ENCODE measurements around the gene MYO18B. TPM values are rescaled to one million over a fixed set of nuclear protein-coding genes. Genes with fewer than 3 reads are reported as not detected.

The MYO18B gene
- total and polyA plus RNA-seq, 2 of the 4 experiments (the other 2 are of a cell fraction), result under 0.01 TPM; not detected in 1

GRCh38 chr22:25735650-25736049 is 6.3 kb upstream of the MYO18B start:
- Histone ChIP-seq H3K4ac (ENCODE audit: low read depth, low read length) (no peak overlapping the region), H3K4me1 (ENCODE audit: control insufficient read depth, insufficient read depth, low read length) (no peaks in the 10 kb centered on the region), H3K18ac (ENCODE audit: low read depth, low read length) (no peak overlapping the region), H3K4me2 (ENCODE audit: low read depth, low read length) (no peak overlapping the region), H3K9me1 (ENCODE audit: insufficient read depth, low read length) (no peaks in the 10 kb centered on the region), H2AK9ac (replicated peaks; ENCODE audit: low read depth, low read length, poor library complexity) (no peak overlapping the region), H4K5ac (ENCODE audit: low read depth, low read length) (no peak overlapping the region), H3K79me1 (ENCODE audit: low read depth in 1 of 2, low read length in 2 of 2) (no peaks in the 10 kb centered on the region), H4K91ac (ENCODE audit: insufficient read depth, low read depth, low read length) (no peak overlapping the region), H3K4me3 (ENCODE audit: insufficient read depth, low read depth, low read length) (no peak overlapping the region), H2BK15ac (ENCODE audit: low read depth, low read length) (no peak overlapping the region), H3K23ac (ENCODE audit: low read depth, low read length) (no peak overlapping the region), H3K9ac (ENCODE audit: low read depth, low read length) (no peak overlapping the region), H2AK5ac (ENCODE audit: low read depth, low read length) (no peak overlapping the region), H2BK120ac (ENCODE audit: low read depth, low read length) (no peak overlapping the region), H3K56ac (ENCODE audit: extremely low read depth, insufficient read depth, low read length) (no peak overlapping the region), H3K27ac (ENCODE audit: insufficient read depth, low read length) (no peak overlapping the region), H3K9me3 (ENCODE audit: control insufficient read depth, insufficient read depth, low read length) (no peaks in the 10 kb centered on the region; the same call in 1 of the 2 replicates), H3K14ac (replicated peaks; ENCODE audit: low read depth, low read length) (no peak overlapping the region), H3K36me3 (ENCODE audit: control insufficient read depth, insufficient read depth, low read length) (no peaks in the 10 kb centered on the region), H4K20me1 (ENCODE audit: insufficient read depth, low read length) (no peaks in the 10 kb centered on the region), H4K8ac (ENCODE audit: low read depth in 2 of 2, low read length in 2 of 2) (no peak overlapping the region), H3K27me3 (ENCODE audit: control insufficient read depth, insufficient read depth, low read length) (no peaks in the 10 kb centered on the region), H2BK20ac (ENCODE audit: low read depth, low read length) (no peak overlapping the region), H2AFZ (replicated peaks; ENCODE audit: low read length, poor library complexity) (no peak overlapping the region), H2BK5ac (ENCODE audit: low read depth, low read length, poor library complexity, severe bottlenecking) (no peak overlapping the region)
- DNase-seq (no peak), ATAC-seq (ENCODE audit: low read depth) (no peak)
- ChIA-PET POLR2A (ENCODE audit: unreplicated experiment) (no interaction called here), CTCF (no interaction called here)
- no TSS peak for BruUV-seq (replicated peaks)
- in situ Hi-C loops (cut with MboI; ENCODE audit: low sequenced_read_pairs) (no loop called here), intact Hi-C loops (cut with micrococcal nuclease) (no loop called here), dilution Hi-C loops (cut with HindIII; ENCODE audit: low sequenced_read_pairs, unreplicated experiment) (no loop called here)
- no CpG with 5 or more reads among the region's 2 CpGs for WGBS, 2 experiments (ENCODE audit: extremely low coverage in 2 of 2, insufficient read length in 1 of 2)
- TF ChIP-seq NFE2L2 (IDR thresholded peaks at IDR 0.05; ENCODE audit: low read depth, low read length) (no peak), CEBPB (IDR thresholded peaks at IDR 0.05; ENCODE audit: low read depth, low read length) (no peak), RFX5 (IDR thresholded peaks at IDR 0.05; ENCODE audit: low read depth, low read length) (no peak), RCOR1 (IDR thresholded peaks at IDR 0.05; ENCODE audit: insufficient replicate concordance, low read length) (no peak), CTCF (conservative IDR thresholded peaks at IDR 0.05; ENCODE audit: low read depth, low read length) (no peak), SMC3 (IDR thresholded peaks at IDR 0.05; ENCODE audit: low read depth, low read length) (no peak), ELK1 (IDR thresholded peaks at IDR 0.05; ENCODE audit: borderline replicate concordance, low read depth, low read length) (no peak), FOS (IDR thresholded peaks at IDR 0.05; ENCODE audit: low read depth, low read length) (no peak), MAFK (IDR thresholded peaks at IDR 0.05; ENCODE audit: low read depth, low read length) (no peak), CHD1 (IDR thresholded peaks at IDR 0.05; ENCODE audit: low read depth, low read length) (no peak), USF2 (IDR thresholded peaks at IDR 0.05; ENCODE audit: low read depth, low read length) (no peak), BHLHE40 (IDR thresholded peaks at IDR 0.05; ENCODE audit: low read depth, low read length) (no peak), MXI1 (IDR thresholded peaks at IDR 0.05; ENCODE audit: borderline replicate concordance, low read depth, low read length) (no peak), POLR2A (IDR thresholded peaks at IDR 0.05; ENCODE audit: low read depth, low read length) (no peak), RAD21 (IDR thresholded peaks at IDR 0.05; ENCODE audit: low read length) (no peak), MAZ (IDR thresholded peaks at IDR 0.05; ENCODE audit: borderline replicate concordance, low read depth, low read length) (no peak)
